Ammon's horn (tissue), 1 donor: Measurements from ENCODE around the gene OPCML.
A peak's percentile ranks its signal among the peaks of the same experiment; 100 is the strongest.
"Not testable (repeated sequence)": the region's sequence is repeated elsewhere in the genome, so short reads cannot be mapped to it uniquely, and the experiment has no call there.

Experiments used
- DNase-seq: peaks from one replicate; pipeline ENCODE4 v3.0.0-alpha.2; 2016; ENCODE audit warnings: low spot score

The OPCML gene

DNA sequence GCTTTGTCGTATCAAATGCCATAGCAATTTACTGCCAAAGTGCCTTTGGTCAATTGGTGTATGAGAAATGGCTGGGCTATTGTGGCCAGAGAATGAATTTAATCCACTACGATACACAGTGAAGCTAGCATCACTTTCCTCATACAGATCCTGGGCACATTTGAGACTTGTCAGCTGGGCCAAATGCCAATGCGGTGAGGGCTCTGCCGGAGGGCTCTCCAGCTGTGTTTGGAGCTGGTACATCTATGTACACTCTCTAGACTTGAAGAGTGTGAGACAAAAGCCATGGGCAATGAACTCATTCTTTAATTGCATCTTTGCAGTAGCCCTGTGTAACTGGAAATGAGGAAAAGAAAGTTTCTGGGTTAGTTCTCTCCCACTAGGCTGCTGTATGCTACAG, 1109.0 kb downstream of the OPCML start:
- DNase-seq: no peak

DNA sequence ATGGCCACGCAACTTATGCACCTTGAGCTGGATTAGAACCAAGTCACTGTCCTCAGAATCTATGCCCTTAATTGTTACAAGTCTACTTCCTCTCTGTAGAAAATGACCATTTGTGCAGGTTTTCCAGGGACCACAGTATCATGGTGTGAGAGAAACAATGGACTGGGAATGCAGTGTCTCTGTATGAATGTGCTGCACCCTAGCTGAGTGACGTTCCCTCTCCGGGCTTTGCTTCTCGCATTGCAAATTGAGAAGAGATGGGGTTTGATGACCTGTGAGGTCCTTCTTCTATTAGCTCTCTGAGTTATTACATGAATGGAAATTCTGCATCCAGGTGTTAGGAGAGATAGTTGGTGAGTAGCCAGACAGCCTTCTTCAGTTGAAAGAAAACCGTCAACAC, 1109.6 kb downstream of the OPCML start:
- DNase-seq: no peak

DNA sequence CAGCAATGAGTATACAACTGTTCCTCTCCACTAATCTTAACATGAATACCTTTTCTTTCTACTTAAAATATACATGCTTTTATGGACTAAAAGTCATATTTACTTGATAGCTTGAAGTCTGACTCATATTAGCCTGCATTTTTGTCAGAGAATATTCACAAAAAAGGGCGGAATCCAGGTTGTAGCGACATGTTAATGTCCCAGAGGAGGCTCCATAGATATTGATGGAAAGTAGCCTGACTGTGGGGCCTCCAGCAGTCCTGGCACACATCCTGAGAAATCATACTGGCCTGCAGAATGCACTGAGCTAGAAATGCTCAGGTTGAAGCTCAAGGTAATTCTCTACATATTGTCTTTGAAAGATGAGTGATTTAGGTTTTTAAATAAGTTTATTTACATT, 1110.7 kb downstream of the OPCML start:
- DNase-seq: no peak

DNA sequence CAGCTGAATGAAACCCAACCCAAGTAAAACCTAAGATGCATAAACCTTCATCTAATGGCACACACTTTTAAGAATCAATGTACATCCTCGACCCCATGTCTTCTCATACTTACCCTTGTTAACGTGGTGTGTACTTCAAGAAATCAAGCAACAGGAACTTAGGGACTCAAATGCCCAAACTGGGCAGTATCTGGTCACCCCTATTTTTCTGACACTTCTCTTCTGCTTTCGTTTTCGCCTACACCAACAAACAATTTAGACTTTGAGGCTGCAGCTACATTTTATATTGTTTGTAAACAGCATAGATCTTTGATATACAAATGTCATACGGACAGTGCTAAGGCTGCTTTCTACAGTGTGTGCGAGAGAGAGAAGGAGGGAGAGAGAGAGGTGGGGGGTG, 1117.8 kb downstream of the OPCML start:
- DNase-seq: no peak

DNA sequence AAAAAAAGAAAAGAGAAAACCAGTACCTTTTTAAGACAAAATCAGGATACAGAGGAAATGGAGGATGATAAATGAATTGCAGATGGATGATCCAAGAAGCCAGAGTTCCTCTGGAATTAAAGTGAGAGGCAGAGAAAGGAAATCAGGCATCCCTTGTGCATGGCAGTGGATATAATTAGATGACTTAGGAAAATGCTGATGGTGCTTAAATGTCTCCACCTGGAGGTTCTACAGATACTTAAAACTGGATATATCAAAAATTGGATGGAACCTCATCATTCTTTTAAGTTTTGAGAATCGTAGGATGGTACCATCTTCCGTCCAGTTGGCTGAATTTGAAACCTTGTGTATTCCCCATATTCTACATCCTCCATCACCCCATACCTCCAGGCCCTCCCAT, 1121.9 kb downstream of the OPCML start:
- DNase-seq: no peak

DNA sequence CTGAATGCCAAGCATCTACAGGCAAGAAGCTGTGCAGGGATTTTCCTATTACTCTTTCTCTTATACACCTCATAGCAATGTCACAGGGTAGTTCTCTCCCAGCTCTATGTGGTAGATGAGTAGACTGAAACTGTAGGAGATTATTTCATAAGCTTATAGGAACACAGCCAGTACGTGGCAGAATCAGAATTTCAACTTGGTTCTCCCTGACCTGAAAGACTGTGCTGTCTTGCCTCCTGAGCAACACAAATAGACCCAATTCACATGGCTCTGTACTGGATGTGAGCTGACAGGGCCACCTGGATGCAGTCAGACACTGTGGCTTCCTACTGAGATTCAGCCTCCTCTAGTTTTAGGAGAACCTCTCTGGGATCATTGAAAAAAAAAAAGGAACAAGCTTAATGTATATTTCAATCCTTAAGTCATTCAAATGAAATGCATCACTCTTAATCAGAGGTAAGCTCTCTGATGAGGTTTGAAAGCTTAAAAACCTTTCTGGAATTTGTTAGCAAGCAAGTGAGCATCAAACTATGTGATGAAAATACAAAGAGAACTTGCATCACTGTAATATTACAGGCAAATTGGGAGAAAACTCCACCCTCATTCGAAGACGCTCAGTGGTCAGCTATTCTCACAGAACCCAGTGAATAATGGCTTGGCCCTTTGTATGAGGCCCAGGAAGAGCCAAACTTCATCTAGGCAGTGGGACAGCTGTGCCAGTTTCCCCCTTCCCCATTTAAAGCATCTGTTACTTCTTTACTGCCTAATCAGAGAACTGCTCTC, 1122.5 kb downstream of the OPCML start:
- no peak for DNase-seq

DNA sequence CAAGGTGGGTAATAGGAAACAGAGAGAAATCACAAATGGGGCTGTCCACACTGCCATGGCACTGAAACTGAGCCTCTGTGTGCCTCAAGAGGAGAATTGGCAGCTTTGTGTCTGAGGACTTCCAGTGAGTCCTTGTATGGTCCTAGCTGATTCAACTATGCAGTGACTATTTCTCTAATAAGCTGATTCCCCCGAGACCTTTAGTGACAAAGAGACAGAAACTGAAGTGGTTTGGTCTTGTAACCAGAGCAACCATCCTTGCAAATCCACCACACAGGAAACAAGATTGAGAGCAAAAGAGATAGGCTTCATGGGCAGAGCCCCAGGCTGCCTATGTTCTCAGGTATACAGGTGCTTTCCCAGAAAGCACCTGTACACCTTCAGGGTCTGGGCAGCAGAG, 1123.4 kb downstream of the OPCML start:
- DNase-seq: no peak

DNA sequence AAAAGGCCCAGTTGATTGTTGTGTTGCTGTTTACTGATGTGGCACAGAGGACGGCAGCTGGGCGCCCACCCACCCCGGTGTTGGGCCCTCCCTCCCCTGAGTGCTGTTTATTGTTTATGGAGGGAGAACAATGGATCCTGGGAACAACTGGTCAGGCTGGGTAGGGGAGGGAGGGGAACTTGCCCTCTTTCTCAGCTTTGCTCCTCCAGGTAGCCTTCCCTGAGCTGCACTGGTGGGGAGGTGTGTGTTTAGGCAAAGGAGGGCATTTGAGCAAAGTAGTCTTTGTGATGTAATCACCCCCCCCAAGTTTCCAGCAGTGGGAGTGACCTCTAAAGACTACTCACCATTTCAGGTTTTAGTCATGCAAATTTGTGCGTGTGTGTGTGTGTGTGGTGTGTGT, 1126.6 kb downstream of the OPCML start:
- no peak for DNase-seq

DNA sequence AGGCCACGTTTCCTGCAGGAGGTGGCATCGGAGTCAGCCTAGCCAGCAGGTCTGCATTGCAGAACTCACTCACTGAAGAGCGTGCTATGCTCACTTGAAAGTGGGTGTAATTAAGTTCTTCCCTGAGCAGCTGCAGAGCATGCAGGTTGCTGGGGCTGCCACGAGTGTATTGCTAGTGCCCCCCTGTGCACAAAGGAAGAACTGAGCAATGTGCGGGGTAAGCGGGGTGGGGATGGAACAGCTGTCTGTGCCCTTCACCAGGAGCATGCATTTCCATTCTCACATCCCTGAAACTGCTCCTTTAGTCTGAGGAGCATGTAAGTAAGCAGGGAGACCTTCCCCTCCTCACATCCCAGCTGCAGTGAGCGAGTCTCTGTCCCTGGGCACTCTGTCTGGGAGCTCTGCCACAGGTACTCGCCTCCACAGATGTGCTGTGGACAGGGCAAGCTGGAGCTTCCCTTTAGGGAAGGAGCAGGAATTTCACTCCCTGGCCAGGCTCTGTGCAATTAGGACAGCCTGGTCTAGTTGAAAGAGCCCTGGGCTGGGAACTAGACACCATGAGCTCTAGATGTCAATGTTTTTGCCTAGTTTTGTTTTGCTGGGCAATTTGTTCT, 1130.1 kb downstream of the OPCML start:
- peak; percentile 72 for DNase-seq

DNA sequence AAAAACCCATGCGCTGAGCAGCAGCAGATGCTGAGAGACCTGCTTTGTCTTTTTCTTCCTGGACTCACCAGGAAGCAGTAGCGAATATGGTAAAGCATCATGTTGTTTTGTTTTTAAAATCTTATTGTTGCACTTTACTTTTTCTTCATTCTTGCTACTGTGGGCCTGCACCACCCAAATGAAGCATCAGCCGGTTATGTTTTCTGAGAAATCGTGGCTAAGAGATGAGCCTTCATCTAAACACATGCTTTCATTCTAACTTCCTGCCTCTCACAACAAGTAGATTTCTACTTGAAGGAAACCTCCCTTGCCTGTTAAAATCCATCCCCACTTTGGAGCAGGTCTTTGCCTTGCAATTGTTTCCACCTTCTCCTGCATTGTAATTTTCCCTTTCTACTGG, 1136.0 kb downstream of the OPCML start:
- no peak for DNase-seq

DNA sequence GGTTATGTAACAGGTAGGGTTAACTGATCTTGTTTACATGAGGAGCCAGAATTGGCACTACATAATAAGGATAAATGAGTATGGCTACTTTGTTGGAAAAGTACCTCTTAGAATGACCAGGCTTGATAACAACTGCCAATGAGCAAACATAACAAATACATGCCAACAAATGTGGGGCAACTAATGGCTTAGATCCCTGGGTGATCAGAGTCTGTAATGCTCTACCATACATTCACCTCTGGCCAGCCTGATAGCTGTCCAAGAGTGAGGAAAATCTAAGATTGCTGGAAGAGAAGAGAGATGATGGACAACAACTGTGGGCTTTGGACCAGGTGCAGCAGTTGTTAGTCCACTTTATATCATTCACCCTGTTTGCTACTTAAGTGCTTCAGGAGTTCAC, 1136.9 kb downstream of the OPCML start:
- no peak for DNase-seq

DNA sequence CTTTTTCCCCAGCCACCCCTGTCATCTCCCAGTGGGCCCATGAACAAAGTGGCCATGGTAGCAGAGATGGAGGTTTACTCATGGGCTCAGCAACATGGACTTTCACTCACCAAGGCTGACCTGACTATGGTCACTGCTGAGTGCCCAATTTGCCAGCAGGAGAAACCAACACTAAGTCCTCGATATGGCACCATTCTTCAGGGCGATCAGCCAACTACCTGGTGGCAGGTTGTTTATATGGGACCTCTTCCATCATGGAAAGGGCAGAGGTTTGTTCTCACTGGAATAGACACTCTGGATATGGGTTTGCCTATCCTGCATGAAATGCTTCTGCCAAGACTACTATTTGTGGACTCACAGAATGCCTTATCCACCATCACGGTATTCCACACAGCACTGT, 1152.8 kb downstream of the OPCML start:
- DNase-seq: no peak

DNA sequence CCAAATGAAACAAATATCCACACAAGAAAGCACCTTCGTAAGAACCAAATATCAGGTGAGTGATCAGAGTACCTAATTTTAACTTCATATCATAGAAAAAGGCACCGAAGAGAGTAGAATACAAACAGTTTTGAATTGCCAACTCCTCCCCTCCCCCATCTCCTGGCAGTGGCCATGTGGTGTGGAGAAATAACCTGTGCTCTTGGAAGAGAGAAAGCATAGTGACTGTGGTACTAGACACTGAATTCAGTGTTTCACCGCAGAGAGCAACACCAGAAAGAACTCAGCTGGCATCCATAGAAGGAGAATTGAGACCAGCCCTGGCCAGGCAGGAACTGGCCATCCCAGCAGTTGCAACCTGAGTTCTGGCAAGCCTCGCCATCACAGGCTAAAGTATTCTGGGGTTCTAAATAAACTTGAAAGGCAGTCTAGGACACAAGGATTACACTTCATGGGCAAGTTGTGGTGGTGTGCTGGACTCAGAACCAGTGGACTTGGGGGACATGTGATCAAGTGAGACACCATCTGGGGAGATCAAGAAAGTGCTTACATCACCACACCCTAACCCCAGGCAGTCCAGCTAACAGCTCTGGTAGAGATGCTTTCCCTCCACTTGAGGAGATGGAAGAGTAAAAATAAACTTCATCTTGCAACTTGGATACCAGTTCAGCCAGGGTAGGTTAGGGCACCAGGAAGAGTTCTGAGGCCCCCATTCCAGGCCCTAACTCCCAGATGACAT, 1158.7 kb downstream of the OPCML start:
- no peak for DNase-seq

DNA sequence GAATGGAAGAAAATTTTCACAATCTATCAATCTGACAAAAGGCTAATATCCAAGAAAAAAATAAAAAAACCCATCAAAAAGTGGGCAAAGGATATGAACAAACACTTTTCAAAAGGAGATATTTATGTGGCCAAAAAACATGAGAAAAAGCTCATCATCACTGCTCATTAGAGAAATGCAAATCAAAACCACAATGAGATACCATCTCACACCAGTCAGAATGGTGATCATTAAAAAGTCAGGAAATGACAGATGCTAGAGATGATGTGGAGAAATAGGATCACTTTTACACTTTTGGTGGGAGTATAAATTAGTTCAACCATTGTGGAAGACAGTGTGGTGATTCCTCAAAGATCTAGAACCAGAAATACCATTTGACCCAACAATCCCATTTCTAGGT, 1162.2 kb downstream of the OPCML start:
- DNase-seq: not testable (repeated sequence)

DNA sequence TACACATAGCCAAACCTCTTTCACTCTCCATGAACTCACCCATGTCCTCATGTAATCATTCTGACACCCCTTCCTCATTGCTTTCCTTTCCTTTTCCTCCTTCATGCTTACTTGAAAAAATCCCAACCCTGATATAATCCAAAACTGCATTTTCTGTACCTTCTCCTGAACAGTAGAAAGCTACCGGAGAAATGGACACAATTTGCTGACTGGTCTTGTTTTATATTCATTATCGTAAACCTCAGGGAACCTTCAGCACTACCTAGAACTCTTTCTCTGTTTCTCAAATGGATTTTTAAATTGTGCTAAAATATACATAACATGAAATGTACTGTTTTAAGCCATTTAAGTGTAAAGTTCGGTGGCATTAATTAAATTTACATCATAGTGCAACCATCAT, 1165.0 kb downstream of the OPCML start:
- no peak for DNase-seq

DNA sequence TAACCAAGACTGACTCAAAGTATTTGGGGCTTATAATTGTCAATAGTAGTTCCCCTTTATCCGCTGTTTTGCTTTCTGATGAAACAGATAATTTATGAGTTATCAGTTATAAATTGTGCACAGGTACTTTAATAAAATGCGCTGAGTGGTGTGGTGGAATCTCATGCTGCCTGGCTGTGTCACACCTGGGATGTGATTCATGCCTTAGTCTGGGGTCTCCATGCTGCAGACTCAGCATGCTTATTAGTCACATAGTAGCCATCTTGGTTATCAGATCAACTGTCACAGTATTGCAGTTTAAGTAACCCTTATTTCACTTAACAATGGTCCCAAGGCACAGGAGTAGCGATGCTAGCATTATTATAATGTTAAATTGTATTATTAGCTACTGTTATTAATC, 1166.7 kb downstream of the OPCML start:
- no peak for DNase-seq
